SK-N-SH treated with all-trans-retinoic acid at 6 μM for 48 hours (cell line): ENCODE data around the gene JAKMIP1.

Source experiments
- ARNTL ChIP-seq: fragments of 450-650 bp; formaldehyde crosslinking; IDR thresholded peaks from 2 replicates; pipeline ENCODE4 v1.5.0; 2020; ENCODE audit warnings: low read depth, mild to moderate bottlenecking, moderate library complexity, borderline replicate concordance
- BACH2 ChIP-seq: fragments of 250-450 bp; sonication (Bioruptor Pico); IDR thresholded peaks from 2 replicates; pipeline ENCODE4 v1.9.0; 2021; ENCODE audit warnings: mild to moderate bottlenecking, borderline replicate concordance
- CREB5 ChIP-seq: fragments of 250-450 bp; sonication (Bioruptor Pico); IDR thresholded peaks from 2 replicates; pipeline ENCODE4 v1.5.1; 2020; ENCODE audit warnings: low read depth, mild to moderate bottlenecking, moderate library complexity
- GLIS3 ChIP-seq: fragments of 250-450 bp; sonication (Bioruptor Pico); IDR thresholded peaks from 2 replicates; pipeline ENCODE4 v1.5.0; 2020; ENCODE audit warnings: mild to moderate bottlenecking, moderate library complexity
- OSR1 ChIP-seq: fragments of 250-450 bp; sonication (Bioruptor Pico); IDR thresholded peaks from 2 replicates; pipeline ENCODE4 v1.8.0; 2022; ENCODE audit warnings: moderate library complexity, mild to moderate bottlenecking, inconsistent platforms
- PATZ1 ChIP-seq: fragments of 250-450 bp; sonication (Bioruptor Pico); IDR thresholded peaks from 2 replicates; pipeline ENCODE4 v1.8.0; 2020; ENCODE audit warnings: mild to moderate bottlenecking, moderate library complexity, borderline replicate concordance
- SNAI2 ChIP-seq: fragments of 250-450 bp; sonication (Bioruptor Pico); IDR thresholded peaks from 2 replicates; pipeline ENCODE4 v1.5.0; 2020; ENCODE audit warnings: mild to moderate bottlenecking, moderate library complexity
- TOX ChIP-seq: fragments of 250-450 bp; sonication (Bioruptor Pico); IDR thresholded peaks from 2 replicates; pipeline ENCODE4 v1.8.0; 2021; ENCODE audit warnings: mild to moderate bottlenecking, moderate library complexity, borderline replicate concordance
- ZFP30 ChIP-seq: fragments of 450-650 bp; formaldehyde crosslinking; IDR thresholded peaks from 2 replicates; pipeline ENCODE4 v1.5.0; 2022; ENCODE audit warnings: mild to moderate bottlenecking, moderate library complexity
- ZNF565 ChIP-seq: fragments of 450-650 bp; formaldehyde crosslinking; conservative IDR thresholded peaks from 2 replicates; pipeline ENCODE4 v1.5.0; 2020; ENCODE audit warnings: low read depth, mild to moderate bottlenecking, moderate library complexity
- ZNF70 ChIP-seq: fragments of 450-650 bp; formaldehyde crosslinking; IDR thresholded peaks from 2 replicates; pipeline ENCODE4 v1.5.0; 2020; ENCODE audit warnings: mild to moderate bottlenecking, moderate library complexity
- ZNF8 ChIP-seq: fragments of 450-650 bp; formaldehyde crosslinking; IDR thresholded peaks from 2 replicates; pipeline ENCODE4 v1.5.0; 2020; ENCODE audit warnings: mild to moderate bottlenecking, moderate library complexity

GRCh38 chr4:6046526-6047129 lies 153.7 kb downstream of the JAKMIP1 start:
- no peak for TF ChIP-seq PATZ1 (CRISPR knock-in tag)
- TF ChIP-seq ZFP30 = no peak
- no peak for TF ChIP-seq ZNF70 (CRISPR knock-in tag)
- TF ChIP-seq ZNF8 = no peak
- no peak for TF ChIP-seq ZNF565 (CRISPR knock-in tag)
- no peak for TF ChIP-seq GLIS3 (CRISPR knock-in tag)
- no peak for TF ChIP-seq TOX (CRISPR knock-in tag)
- TF ChIP-seq ARNTL (CRISPR knock-in tag) = no peak
- TF ChIP-seq CREB5 = no peak
- no peak for TF ChIP-seq SNAI2 (CRISPR knock-in tag)
- TF ChIP-seq OSR1 (CRISPR knock-in tag) = no peak
- no peak for TF ChIP-seq BACH2
